HG02840 (cell line): ENCODE measurements around the gene LONRF3.

Experiments
- ATAC-seq: cut with Tn5 transposase; IDR thresholded peaks from one replicate; pipeline ENCODE4 v1.9.1; 2021; ENCODE audit warnings: mild to moderate bottlenecking, moderate library complexity, moderate number of reproducible peaks; ENCODE audit not compliant: unreplicated experiment, low FRiP score

Gene LONRF3

DNA sequence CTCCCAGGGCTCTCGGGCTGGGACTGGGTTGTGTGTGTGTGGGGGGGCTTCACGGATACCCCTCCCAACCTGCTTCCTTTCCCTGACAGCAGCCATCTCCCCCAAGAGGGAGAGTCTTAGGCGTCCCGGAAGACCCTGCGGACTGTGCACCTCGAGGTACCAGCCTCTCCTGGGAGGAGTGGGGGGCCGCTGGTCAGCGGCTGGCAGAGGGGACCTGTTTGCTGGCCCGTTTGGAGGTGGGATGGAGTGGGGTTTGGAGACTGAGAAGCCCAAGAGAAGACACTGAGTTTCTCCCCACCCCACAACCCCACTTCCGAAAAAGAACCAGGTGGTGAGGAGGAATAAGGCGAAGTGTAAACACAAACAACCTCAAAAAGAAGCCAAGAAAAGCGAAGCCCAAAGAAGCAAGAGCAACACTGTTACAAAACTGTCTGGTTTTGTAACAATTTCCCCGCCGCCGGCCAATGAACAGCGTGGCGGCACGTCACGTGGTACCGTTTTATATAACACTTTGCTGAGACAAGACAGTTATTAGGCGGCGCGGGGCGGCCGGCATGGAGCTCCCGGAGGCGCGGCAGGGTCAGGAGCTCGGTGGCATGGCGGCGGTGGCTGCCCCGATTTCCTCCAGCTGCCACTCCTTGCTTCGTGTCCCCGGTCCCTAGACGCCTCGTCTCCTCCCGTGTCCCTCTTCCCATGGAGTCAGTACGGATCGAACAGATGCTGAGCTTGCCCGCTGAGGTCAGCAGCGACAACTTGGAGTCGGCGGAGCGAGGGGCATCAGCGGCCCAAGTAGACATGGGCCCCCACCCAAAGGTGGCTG is at the start of gene LONRF3:
Gene LONRF3 (plus strand): TSS at position 531 of the 820 bp plus-strand sequence. CDS start 163 bp downstream, at position 694.
- ATAC-seq, result no peak

GRCh38 chrX:118928151-118928550 is 46.3 kb upstream of the LONRF3 start:
- ATAC-seq, result no peak

- no peak for ATAC-seq
Measured at GRCh38 chrX:118935352-118935751, 39.1 kb upstream of the LONRF3 start.

- no peak for ATAC-seq
Measured at GRCh38 chrX:118941147-118941546, 33.3 kb upstream of the LONRF3 start.

GRCh38 chrX:118943102-118943501 is 31.3 kb upstream of the LONRF3 start:
- no peak for ATAC-seq

- ATAC-seq, result no peak
Measured at GRCh38 chrX:118945921-118946320, 28.5 kb upstream of the LONRF3 start.

DNA sequence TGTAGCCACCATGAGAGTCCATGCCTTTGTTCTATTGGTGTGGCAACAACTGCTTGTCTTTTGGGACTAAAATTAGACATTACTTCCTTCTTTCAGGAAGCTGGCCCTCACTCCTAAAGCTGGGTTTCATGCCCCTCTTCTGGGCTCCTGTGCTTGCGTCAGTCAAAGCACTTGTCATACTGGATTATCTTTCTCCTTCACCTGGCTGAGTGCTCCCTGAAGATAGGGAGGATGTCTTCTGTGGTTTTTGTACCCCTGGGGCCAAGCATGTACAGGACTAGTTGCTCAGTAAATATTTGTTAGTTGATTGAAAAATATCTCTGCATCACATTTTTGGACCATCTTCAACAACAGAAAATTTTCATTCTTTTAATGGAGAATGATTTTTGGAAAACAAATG is 26.1 kb upstream of the LONRF3 start:
- no peak for ATAC-seq

GRCh38 chrX:118961866-118962560 is 12.4 kb upstream of the LONRF3 start:
- ATAC-seq, result no peak

- no peak for ATAC-seq
Measured at GRCh38 chrX:118963159-118963558, 11.3 kb upstream of the LONRF3 start.

- no peak for ATAC-seq
Measured at GRCh38 chrX:118964252-118964651, 10.2 kb upstream of the LONRF3 start.

DNA sequence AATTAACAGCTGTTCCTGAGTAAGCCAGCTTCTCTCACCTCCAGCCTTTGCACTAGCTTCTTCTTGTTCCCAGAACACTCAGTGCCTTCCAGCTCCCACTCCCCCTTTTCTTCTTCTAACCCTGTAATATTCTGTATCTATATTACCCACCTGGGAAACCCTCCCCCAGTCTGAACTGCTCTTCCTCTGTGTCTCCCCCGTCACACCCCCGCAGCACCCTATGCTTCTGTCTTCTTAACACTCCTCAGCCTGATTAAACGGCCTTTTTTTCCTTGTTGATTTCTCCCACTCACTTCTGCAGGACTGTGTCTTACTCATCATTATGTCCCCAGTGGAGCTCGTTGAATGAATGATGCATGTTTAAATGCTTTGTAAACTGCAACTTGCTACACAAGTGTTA is 9.0 kb upstream of the LONRF3 start:
- no peak for ATAC-seq

GRCh38 chrX:118968031-118968430 is 6.4 kb upstream of the LONRF3 start:
- no peak for ATAC-seq

- ATAC-seq, result no peak
Measured at GRCh38 chrX:118971552-118971951, 2.9 kb upstream of the LONRF3 start.

DNA sequence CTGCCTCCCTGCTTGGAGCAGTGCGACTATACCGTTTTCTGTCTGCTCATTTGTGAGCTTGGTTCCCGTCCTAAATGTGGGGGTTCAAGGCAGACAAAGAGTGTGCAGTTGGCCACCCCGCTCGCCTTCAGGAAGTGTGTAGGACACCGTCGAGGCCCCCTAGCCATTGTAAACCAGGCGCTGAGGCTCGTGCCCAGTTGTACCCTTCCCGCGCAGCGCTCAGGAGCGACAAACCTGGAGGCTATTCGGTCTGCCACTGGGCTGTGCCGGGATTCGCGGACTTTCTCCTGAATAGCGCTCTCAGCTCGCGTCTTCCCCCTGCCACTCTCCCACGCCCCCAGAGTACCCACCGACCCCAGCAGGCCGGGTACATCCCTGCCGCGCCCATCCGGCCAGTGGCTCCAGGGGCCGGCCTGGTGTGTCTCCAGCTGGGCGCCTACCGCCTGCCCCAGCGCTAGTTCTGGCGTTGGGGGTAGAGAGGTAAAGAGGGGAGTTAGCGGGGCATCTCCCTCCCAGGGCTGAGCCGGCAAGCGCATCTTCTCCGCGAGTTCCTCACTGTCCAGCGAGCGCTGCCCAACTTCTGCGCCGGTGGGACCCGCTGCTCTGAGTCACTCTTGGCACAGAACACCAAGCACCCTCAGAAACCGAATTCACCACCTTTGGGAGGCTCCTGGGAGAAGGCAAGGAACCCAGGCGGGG is 880 bp upstream of the LONRF3 start:
- ATAC-seq, result no peak

GRCh38 chrX:118974908-118975671 is 672 bp downstream of the LONRF3 start:
- no peak for ATAC-seq

DNA sequence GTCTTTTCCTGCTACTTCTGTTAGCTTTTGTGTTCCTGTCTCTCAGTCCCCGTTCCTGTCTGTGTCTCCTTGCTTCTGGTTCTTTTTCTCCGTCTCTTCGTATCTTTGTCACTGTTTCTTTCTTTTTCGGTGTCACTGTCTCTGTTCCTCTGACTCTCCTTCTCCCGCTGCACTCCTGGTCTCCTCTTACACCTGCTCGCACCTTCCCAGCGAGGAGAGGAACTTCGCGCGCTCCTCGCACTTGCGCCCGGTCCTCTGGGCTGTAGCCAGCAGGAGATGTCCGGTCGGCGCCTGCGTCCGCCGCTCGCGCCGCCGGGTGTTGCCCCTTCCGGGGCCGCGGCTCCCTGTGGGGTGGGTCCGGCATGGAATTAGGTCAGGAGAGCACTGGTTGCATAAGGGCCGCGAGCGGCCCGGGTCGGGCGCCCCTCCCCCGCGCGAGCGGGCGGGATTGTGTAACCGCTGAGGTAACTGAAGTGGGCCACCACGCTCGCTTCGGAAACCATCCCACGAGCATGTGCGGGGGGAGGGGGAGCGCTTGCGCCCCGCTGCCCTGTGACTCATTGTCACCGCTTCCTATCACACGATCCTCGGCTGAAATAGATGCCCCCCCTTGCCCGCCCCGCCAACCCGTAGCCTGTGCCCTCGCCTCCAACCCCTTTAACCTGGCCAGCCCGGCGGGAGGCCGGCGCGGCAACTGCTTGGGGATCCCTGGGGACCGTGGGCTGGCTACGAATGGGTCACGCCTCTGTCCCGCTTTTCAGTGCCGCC is 1.6 kb downstream of the LONRF3 start:
- no peak for ATAC-seq

DNA sequence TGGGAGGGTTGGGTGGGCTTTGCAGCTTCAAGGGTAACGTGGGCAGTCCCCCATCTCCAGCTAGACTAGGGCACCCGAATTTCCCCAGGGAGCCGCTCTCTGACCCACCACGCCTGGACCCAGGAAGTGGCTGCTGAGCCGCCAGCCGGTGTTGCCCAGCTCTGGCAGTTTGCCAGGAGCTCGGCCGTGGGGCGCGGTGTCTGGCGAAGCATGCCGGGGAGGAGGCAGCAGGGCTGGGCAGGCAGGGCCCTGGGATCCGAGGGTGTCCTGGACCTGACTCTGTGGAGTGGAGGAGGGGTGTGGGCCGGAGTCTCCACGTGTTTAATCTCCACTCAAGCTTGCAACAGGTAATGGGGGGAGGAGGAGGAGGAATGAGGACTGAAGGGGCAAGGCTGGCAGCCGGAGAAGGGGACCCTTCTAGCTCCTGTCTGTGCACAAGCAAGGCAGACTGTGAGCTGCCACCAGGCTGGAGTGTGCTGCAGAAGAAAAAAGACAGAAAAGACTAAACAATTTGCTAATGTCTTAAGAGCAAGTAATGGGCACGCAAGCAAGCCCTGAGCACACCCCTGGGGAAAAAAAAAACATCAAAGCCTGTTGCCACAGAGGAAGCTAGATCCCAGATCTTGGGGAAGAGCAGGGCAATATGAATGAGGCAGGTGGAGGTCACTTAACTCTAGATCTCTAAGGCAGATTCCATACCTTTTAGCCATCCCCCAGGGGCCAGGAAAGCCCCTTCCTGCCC is 2.4 kb downstream of the LONRF3 start:
- no peak for ATAC-seq

DNA sequence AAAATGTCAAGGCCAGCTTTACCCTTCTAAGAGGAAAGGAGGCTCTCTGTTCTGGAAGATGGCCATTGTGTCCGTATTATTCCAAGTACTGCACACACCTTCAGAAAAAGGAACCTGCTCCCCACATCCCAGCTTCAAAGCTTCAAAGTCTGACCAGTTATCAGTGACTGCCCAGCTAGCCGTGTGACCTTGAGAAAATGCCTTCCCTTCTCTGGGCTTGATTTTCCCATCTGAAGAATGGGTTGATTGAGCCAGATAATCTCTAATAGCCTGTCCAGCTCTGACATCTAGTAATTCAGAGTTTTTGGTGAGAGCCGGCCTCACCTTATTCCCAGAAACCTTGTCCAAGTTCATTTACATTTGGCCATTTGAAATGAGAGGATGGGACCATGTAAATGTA is 3.0 kb downstream of the LONRF3 start:
- no peak for ATAC-seq

- no peak for ATAC-seq
Measured at GRCh38 chrX:118978451-118978850, 4.0 kb downstream of the LONRF3 start.
